ENCODE data around the gene TSPAN16. TPM values are rescaled to one million over a fixed set of nuclear protein-coding genes. Genes with fewer than 3 reads are reported as not detected.
A peak's percentile ranks its signal among the peaks of the same experiment; 100 is the strongest.
"Not testable (repeated sequence)": the region's sequence is repeated elsewhere in the genome, so short reads cannot be mapped to it uniquely, and the experiment has no call there.

Gene TSPAN16
- total RNA-seq, 1 experiment from 2014 or later, result not detected

GRCh38 chr19:11339254-11340098 lies 43.5 kb downstream of the TSPAN16 start, which contains the start of gene RAB3D:
TSS of gene RAB3D (minus strand) at chr19:11339657. CDS start at chr19:11337399, 2,258 bp downstream.
- H3K56ac ChIP-seq (ENCODE audit: insufficient read length, low read depth, low read length), result no peak within 1 kb of the TSS
- H3K14ac ChIP-seq (ENCODE audit: insufficient read depth, low read length), result peak within 1 kb of the TSS; percentile 11; the same call in 1 of the 2 replicates
- peak within 1 kb of the TSS; percentile 74 to 89 for H3K4me3 Mint-ChIP-seq
- TF ChIP-seq CTCF (conservative IDR thresholded peaks at IDR 0.05), result no peak
- H3K4me2 ChIP-seq (ENCODE audit: insufficient read depth, insufficient read length, low read length), result peak within 1 kb of the TSS; percentile 45
- H3K79me2 ChIP-seq (ENCODE audit: insufficient read depth, low read length), result no peaks in the 10 kb centered on the region
- peak within 1 kb of the TSS; percentile 57 for H2AFZ ChIP-seq (ENCODE audit: low read length)
- H3K9me3 Mint-ChIP-seq, result no peaks in the 10 kb centered on the region; a peak in 1 of 5 replicates
- H2BK15ac ChIP-seq (ENCODE audit: low read depth, low read length), result no peak within 1 kb of the TSS
- H2BK20ac ChIP-seq (ENCODE audit: low read depth, low read length, poor library complexity, severe bottlenecking), result no peak within 1 kb of the TSS
- no peak within 1 kb of the TSS for H2AK5ac ChIP-seq (ENCODE audit: insufficient read length, low read length)
- H3K36me3 Mint-ChIP-seq (ENCODE audit: insufficient read depth in 1 of 3, low read depth in 3 of 3), result peaks cover 11 to 37% (median 31%) of the 10 kb centered on the region in 3 experiments
- no peaks in the 10 kb centered on the region for H3K4me1 ChIP-seq (ENCODE audit: insufficient read depth, low read length)
- no CpG with 5 or more reads among the region's 53 CpGs for WGBS (ENCODE audit: extremely low coverage, insufficient read length, low lambda C conversion rate)
- H4K20me1 ChIP-seq (ENCODE audit: control insufficient read depth, insufficient read depth, insufficient read length), result no peaks in the 10 kb centered on the region
- no peaks in the 10 kb centered on the region for H3K27me3 ChIP-seq (ENCODE audit: insufficient read depth, low read length)
- H3T11ph ChIP-seq (ENCODE audit: low read length), result no peak within 1 kb of the TSS
- no peak within 1 kb of the TSS for H4K5ac ChIP-seq (ENCODE audit: insufficient read length, low read depth, low read length)
- peak; percentile 96 for DNase-seq
- H3K18ac ChIP-seq (ENCODE audit: insufficient read length, low read depth, low read length), result peak within 1 kb of the TSS; percentile 72
- no peaks in the 10 kb centered on the region for H3K79me1 ChIP-seq (ENCODE audit: insufficient read depth, low read depth, low read length, poor library complexity, severe bottlenecking)
- H3K23me2 ChIP-seq (ENCODE audit: insufficient read length, low read depth, low read length, poor library complexity, severe bottlenecking), result peaks cover 8% of the 10 kb centered on the region
- no peak within 1 kb of the TSS for H2BK12ac ChIP-seq (ENCODE audit: insufficient read length, low read depth, low read length)
- H4K91ac ChIP-seq (ENCODE audit: insufficient read length, low read depth, low read length), result no peak within 1 kb of the TSS
- H3K4me1 Mint-ChIP-seq, result peaks cover 8% of the 10 kb centered on the region in 2 experiments
- no peak within 1 kb of the TSS for H4K8ac ChIP-seq (replicated peaks; ENCODE audit: insufficient read length, low read depth, low read length)
- no peak within 1 kb of the TSS for H3K27ac ChIP-seq (ENCODE audit: insufficient read length, low read depth, low read length)
- H3K27ac Mint-ChIP-seq, result peak within 1 kb of the TSS in 2 of 3 experiments; percentile 20 to 65; a peak in 1 of 7 replicates
- H3K4ac ChIP-seq (ENCODE audit: low read depth, low read length), result no peak within 1 kb of the TSS
- no peak within 1 kb of the TSS for H2BK120ac ChIP-seq (ENCODE audit: low read depth, low read length, poor library complexity, severe bottlenecking)
- no peak within 1 kb of the TSS for H2BK5ac ChIP-seq (ENCODE audit: insufficient read length, low read length)
- peaks cover 3% of the 10 kb centered on the region; the same call in 1 of the 2 replicates for H3K27me3 Mint-ChIP-seq (ENCODE audit: low read depth)
- no peak within 1 kb of the TSS for H3K23ac ChIP-seq (ENCODE audit: insufficient read length, low read depth, low read length)
- H3K9ac ChIP-seq (ENCODE audit: extremely low read depth, insufficient read length, low read length), result no peak within 1 kb of the TSS
- H3K9me3 ChIP-seq (ENCODE audit: control insufficient read depth, low read depth, low read length), result no peaks in the 10 kb centered on the region

DNA sequence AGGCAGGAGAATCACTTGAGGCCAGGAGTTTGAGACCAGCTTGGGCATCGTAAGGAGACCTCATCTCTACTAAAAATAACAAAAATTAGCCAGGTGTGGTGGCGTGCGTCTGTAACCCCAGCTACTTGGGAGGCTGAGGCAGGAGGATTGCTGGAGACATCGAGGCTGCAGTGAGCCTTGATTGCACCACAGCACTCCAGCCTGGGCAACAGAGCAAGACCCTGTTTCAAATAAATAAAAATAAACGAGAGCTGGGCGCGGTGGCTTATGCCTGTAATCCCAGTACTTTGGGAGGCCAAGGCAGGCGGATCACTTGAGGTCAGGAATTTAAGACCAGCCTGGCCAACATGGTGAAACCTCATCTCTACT lies 44.1 kb downstream of the TSPAN16 start:
- not testable (repeated sequence) for H3T11ph ChIP-seq (ENCODE audit: low read length); H4K8ac ChIP-seq (replicated peaks; ENCODE audit: insufficient read length, low read depth, low read length); H4K20me1 ChIP-seq (ENCODE audit: control insufficient read depth, insufficient read depth, insufficient read length); H3K23ac ChIP-seq (ENCODE audit: insufficient read length, low read depth, low read length); H4K91ac ChIP-seq (ENCODE audit: insufficient read length, low read depth, low read length); H3K4ac ChIP-seq (ENCODE audit: low read depth, low read length); H2AK5ac ChIP-seq (ENCODE audit: insufficient read length, low read length); H3K27ac ChIP-seq (ENCODE audit: insufficient read length, low read depth, low read length); H3K9me3 Mint-ChIP-seq; H3K4me2 ChIP-seq (ENCODE audit: insufficient read depth, insufficient read length, low read length); H3K18ac ChIP-seq (ENCODE audit: insufficient read length, low read depth, low read length); H2BK12ac ChIP-seq (ENCODE audit: insufficient read length, low read depth, low read length); H3K23me2 ChIP-seq (ENCODE audit: insufficient read length, low read depth, low read length, poor library complexity, severe bottlenecking); H2BK15ac ChIP-seq (ENCODE audit: low read depth, low read length); H3K4me1 ChIP-seq (ENCODE audit: insufficient read depth, low read length); H2AFZ ChIP-seq (ENCODE audit: low read length); H3K4me1 Mint-ChIP-seq; H3K56ac ChIP-seq (ENCODE audit: insufficient read length, low read depth, low read length); H3K27me3 Mint-ChIP-seq (ENCODE audit: low read depth); H2BK120ac ChIP-seq (ENCODE audit: low read depth, low read length, poor library complexity, severe bottlenecking); H3K9me3 ChIP-seq (ENCODE audit: control insufficient read depth, low read depth, low read length); H3K79me1 ChIP-seq (ENCODE audit: insufficient read depth, low read depth, low read length, poor library complexity, severe bottlenecking); H3K27me3 ChIP-seq (ENCODE audit: insufficient read depth, low read length); H2BK20ac ChIP-seq (ENCODE audit: low read depth, low read length, poor library complexity, severe bottlenecking); DNase-seq; H4K5ac ChIP-seq (ENCODE audit: insufficient read length, low read depth, low read length); H3K79me2 ChIP-seq (ENCODE audit: insufficient read depth, low read length); H3K14ac ChIP-seq (ENCODE audit: insufficient read depth, low read length); H3K27ac Mint-ChIP-seq; H2BK5ac ChIP-seq (ENCODE audit: insufficient read length, low read length); H3K9ac ChIP-seq (ENCODE audit: extremely low read depth, insufficient read length, low read length)
- H3K36me3 Mint-ChIP-seq (ENCODE audit: insufficient read depth in 1 of 3, low read depth in 3 of 3), result peaks cover 9 to 32% (median 25%) of the 10 kb centered on the region in 3 experiments
- peak overlapping the region; percentile 74 to 89; a peak in 4 of 5 replicates for H3K4me3 Mint-ChIP-seq
- no CpG with 5 or more reads among the region's 8 CpGs for WGBS (ENCODE audit: extremely low coverage, insufficient read length, low lambda C conversion rate)

Data from H9 (cell line).